VCaP (cell line): Measurements from ENCODE around the gene EXOC6.
"Not testable (repeated sequence)": the region's sequence is repeated elsewhere in the genome, so short reads cannot be mapped to it uniquely, and the experiment has no call there.

Source experiments
- H3K27ac ChIP-seq: fragments of 450-650 bp; 2 replicates; pipeline ENCODE4 v1.5.1; 2017
- TF ChIP-seq, protein P1 (sequence below): fragments of 450-650 bp; conservative IDR thresholded peaks from 2 replicates; pipeline ENCODE4 v1.5.1; 2017; ENCODE audit warnings: mild to moderate bottlenecking, moderate library complexity

The EXOC6 gene

DNA sequence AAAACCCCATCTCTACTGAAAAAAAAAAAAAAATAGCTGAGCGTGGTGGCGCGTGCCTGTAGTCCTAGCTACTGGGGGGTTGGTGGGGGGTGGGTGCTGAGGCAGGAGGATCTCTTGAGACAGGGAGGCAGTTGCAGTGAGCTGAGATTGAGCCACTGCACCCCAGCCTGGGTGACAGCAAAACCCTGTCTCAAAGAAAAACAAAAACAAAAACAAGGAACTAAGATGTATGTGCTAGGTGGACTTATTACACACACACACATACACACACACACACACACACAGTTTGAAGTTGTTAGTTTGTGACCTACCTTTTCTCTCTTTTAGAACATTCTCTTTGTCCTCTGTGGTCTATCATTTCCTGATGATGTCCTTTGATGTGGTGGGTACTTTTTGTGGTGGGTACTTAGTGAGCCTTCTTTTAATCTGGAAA lies 53.5 kb downstream of the EXOC6 start:
- no peak overlapping the region for H3K27ac ChIP-seq
- TF ChIP-seq, protein P1, sequence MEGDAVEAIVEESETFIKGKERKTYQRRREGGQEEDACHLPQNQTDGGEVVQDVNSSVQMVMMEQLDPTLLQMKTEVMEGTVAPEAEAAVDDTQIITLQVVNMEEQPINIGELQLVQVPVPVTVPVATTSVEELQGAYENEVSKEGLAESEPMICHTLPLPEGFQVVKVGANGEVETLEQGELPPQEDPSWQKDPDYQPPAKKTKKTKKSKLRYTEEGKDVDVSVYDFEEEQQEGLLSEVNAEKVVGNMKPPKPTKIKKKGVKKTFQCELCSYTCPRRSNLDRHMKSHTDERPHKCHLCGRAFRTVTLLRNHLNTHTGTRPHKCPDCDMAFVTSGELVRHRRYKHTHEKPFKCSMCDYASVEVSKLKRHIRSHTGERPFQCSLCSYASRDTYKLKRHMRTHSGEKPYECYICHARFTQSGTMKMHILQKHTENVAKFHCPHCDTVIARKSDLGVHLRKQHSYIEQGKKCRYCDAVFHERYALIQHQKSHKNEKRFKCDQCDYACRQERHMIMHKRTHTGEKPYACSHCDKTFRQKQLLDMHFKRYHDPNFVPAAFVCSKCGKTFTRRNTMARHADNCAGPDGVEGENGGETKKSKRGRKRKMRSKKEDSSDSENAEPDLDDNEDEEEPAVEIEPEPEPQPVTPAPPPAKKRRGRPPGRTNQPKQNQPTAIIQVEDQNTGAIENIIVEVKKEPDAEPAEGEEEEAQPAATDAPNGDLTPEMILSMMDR, result no peak

DNA sequence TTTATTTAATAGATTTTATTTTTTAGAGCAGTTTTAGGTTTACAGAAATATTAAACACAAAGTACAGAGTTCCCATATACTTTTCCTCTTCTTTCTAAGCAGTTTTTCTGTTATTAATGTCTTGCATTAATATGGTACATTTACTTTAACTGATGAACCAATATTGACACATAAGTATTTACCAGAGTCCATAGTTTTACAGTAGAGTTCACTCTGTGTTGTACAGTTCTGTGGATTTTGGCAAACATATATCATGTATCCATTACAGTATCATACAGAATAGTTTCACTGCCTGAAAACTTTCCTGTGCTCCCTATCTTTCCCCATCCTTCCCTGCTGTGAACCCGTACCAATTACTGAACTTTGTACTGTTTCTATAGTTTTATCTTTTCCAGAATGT lies 55.3 kb downstream of the EXOC6 start:
- TF ChIP-seq, protein P1, result no peak

GRCh38 chr10:92907280-92907679 lies 59.0 kb downstream of the EXOC6 start:
- H3K27ac ChIP-seq, result no peak overlapping the region
- TF ChIP-seq, protein P1, result no peak

More for the DNA sequence above, 55.3 kb downstream of the EXOC6 start:
- H3K27ac ChIP-seq, result no peak overlapping the region

DNA sequence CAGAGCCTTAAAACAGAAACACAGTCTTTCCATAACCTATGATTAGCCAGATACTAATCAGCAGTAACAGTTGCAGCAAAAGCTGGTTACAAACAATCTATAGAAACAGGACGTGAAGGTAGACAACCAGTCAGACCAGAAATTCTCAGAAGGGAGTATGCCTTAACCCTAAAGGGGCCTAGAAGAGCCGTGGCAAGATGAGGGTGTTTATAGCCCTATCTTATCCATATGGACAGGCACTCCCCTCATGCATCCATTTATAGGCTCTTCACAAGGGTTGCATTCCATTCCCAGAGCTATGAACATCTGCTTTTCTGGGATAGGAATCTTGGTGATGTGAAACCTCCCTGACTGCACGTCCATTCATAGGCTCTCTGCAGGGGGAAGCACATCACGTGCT lies 64.3 kb downstream of the EXOC6 start:
- not testable (repeated sequence) for H3K27ac ChIP-seq

GRCh38 chr10:92913973-92914372 lies 65.7 kb downstream of the EXOC6 start:
- no peak overlapping the region for H3K27ac ChIP-seq
- TF ChIP-seq, protein P1, result no peak

- TF ChIP-seq, protein P1, result peak; percentile 83
- H3K27ac ChIP-seq, result no peak overlapping the region
Observed at GRCh38 chr10:92914478-92915325, 66.4 kb downstream of the EXOC6 start.

DNA sequence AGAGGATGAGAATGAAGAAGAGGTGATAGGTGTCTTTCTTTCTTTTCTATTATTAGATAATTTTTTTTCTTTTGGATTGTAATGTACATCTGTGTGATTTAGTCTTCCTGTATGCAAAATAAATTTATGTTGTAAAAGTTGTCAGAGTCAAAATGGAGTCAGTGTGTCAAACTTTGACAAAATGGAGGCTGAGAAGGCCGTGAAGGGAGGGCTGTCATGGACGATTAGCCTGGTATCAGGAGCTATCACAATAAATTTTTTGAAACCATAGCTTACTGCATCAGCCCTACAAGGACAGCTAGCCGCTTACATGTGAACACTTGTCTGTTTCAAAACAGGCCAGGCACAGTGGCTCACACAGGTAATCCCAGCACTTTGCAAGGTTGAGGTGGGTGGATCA lies 67.6 kb downstream of the EXOC6 start:
- H3K27ac ChIP-seq, result no peak overlapping the region
- TF ChIP-seq, protein P1, result no peak

- TF ChIP-seq, protein P1, result no peak
- no peak overlapping the region for H3K27ac ChIP-seq
Observed at GRCh38 chr10:92916433-92916832, 68.1 kb downstream of the EXOC6 start.
